GM21786 (cell line): Measurements from ENCODE around the gene EHF.
A peak's percentile ranks its signal among the peaks of the same experiment; 100 is the strongest.

ENCODE experiments used
- ATAC-seq: cut with Tn5 transposase; IDR thresholded peaks from one replicate; pipeline ENCODE4 v1.9.1; 2021; ENCODE audit not compliant: unreplicated experiment

Gene EHF

DNA sequence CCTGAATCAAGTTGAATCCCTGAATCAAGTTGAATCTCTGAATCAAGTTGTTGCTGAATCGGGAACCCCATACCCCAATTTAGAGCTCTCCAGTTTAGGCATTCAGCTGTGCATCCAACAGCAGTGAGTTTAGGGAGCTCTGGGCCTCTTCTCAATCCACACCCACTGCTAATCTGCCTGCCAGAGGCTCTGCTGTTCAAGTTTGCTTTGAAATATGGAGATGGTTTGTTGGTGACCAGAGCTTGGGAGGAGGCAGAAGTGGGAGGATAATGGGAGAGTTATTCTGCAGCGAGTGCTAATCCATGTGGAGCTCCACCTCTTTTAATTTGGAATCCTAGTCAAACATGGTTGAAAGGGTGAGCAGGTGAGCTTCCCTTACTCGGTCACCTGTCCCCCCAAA lies 22.4 kb downstream of the EHF start:
- ATAC-seq, result no peak

DNA sequence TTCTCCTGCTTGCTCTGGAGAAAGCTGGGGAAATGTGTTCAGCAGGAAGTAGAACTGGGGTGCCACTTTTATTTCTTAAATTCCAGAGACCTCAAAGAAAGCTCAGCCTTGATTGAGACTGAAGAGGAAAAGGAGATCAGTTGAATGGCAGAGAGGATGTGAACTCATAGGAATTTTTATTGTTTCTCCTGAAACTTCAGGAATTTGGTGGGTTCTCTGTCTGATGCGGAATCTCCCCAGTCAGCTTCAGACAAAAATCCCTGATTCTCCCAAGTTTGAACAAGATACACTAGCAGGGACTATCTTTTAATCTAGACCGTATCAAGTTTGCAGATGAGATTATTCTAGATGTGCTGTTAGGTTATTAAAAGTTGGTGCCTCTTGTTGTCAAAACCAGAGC lies 23.0 kb downstream of the EHF start:
- no peak for ATAC-seq

GRCh38 chr11:34644669-34645406 lies 23.9 kb downstream of the EHF start:
- no peak for ATAC-seq

GRCh38 chr11:34646431-34646830 lies 25.5 kb downstream of the EHF start:
- ATAC-seq, result no peak

GRCh38 chr11:34647131-34647530 lies 26.2 kb downstream of the EHF start:
- no peak for ATAC-seq

GRCh38 chr11:34647532-34647931 lies 26.6 kb downstream of the EHF start:
- no peak for ATAC-seq

DNA sequence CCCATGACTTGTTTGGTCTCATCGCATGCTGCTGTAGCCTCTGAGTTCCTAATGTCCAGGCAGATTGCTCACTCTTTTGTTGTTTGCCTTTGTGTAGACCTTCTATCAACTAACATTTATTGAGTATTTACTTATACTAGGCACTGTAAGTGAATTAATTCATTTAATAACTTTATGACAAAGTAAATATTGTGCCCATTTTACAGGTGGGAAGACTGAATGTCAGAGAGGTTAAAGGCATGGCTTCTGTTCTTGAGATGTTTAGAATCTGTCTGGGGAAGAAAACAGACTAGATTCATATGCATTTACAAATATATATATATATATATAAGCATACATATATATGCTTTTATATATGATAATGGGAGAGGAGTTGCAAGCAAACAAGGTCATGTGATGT lies 27.1 kb downstream of the EHF start:
- ATAC-seq, result no peak

DNA sequence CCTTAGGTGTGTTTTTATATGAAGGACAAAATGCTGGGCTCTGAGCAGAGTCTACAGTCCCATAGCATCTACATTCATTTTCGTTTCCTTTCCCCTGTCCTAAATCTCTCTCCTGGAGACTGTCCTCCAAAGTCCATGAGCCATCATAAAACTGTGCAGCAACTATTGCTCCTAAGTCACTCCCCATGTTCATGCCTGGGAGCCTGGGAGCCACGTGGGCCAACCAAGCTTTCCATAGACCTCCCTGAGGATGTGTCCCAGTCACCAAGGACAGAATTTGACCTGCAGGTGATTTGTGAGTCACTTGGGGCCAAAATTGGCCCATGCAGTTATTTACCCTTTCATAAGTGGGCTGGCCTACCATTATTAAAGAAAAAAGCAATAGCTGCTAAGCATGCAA lies 28.7 kb downstream of the EHF start:
- no peak for ATAC-seq

GRCh38 chr11:34650528-34650927 lies 29.6 kb downstream of the EHF start:
- peak; percentile 95 for ATAC-seq

DNA sequence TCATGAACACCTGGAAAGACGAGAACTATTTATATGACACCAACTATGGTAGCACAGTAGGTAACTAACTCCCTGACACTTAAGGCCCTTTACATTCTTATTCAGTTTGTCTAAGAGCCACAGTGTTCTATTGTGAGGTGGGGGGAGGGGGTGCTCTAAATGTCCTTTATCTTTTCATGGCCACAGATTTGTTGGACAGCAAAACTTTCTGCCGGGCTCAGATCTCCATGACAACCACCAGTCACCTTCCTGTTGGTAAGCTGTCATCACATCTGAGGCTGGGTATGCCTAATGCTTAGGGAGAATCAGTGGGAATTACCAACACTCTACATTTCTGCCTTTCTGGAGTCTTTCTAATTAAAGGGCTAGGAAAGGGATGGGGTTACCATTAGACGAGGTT lies 30.7 kb downstream of the EHF start:
- ATAC-seq, result no peak

DNA sequence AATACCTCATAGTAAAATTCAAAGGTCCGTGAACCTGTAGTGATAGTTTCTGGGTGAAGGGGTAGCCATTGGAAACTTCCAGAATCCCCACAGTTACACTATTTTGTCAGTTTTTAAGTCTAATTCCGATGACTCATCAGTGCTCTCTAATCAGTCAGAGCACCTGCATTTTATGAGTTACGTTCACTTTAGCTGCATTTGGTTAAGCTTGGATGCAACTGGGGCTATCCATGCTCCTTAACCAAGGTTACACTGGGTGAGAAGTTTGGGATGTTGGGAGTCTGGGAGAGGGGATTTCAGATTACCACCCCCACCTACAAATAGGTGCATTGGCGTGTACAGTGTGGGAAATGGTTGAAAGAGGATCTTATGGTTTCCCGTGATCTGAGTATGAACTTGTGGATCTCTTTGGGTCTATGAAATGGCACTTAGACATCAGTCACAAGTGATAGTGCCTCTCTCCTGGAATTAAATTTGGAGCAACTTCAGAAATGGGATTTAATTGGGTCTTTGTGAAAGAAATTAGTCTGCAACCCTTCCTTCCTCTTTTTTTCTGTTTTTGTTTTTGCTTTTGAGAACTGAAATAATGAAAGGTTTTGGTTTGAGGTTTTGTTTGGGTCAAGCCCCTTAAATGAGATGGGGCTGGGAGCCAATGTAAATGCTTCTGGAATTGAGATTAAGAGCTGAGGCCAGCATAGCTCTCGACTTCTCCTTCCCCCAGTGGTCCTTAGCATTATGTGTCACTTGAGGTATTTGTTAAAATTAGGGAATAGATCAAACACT lies 31.5 kb downstream of the EHF start:
- ATAC-seq, result no peak

- ATAC-seq, result no peak
These were observed 32.1 kb downstream of the EHF start for GRCh38 chr11:34653031-34653430.

GRCh38 chr11:34653851-34654482 lies 33.1 kb downstream of the EHF start:
- no peak for ATAC-seq

DNA sequence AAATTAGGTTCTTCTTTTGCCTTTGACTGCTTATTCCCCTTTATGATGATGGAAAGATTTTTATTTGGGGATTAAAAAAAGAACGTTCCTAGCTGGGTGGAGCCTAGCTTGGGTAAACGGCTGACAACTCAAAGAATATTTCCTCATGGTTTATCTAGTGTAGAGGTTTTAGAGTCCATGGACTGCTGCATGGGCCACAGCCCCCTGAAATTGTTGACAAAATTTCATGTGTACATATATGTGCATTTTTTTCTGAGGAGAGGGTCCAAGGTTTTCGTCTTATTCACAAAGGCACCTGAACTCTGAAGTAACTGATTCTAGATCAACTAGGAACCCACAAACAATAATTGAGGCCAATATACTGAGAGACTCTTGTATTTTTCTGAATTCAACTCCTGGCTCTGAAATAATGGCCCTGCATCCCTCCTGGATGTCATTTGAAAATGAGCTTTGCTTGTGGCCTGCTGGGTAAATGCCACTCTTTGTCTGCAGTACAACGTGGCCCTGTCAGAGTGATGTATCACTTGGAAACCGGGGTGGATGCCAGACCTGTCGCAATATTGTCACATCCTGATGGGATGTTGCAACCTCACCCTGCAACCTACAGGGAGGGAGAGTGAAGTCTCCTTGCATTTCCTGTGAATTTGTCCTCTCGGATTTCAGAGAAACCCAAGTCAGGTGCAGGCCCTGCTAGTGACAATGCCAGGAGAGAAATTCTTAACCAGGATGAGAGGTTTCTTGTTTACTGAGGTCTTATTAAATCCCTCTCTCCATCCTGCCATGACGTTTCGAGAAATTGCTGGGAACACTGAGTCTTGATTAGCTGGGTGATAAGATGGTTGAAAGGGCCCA lies 33.8 kb downstream of the EHF start:
- no peak for ATAC-seq

- no peak for ATAC-seq
These were observed 34.6 kb downstream of the EHF start for GRCh38 chr11:34655335-34656008.

DNA sequence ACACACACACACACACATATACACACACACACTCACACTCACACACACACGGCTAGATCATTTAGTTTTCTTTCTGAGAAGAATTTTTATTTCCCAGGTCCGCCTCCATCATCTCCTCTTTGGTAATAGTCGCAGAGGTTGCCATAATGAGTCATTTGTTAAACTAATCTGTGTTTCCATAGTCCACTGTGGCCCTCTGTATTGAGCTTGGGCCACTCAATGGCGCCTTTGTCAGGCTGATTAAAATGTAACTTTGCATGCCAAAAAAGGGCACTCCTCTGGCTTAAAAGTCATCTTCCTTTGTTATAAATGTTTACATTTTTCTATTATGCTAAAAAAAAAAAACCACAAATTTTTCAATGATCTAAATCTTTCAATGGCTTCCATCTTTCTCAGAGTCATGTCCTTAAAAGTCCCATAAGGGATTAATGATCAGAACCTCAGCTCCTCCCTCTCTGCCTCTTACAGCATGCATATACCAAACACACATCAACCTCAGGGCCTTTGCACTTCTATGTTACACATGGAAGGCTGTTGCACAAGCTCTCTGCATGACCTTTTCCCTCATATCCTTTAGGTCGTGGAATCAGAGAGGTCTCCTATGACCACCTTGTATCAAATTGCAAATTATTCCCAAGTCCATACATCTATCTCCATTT lies 35.3 kb downstream of the EHF start:
- ATAC-seq, result no peak

- no peak for ATAC-seq
These were observed 37.5 kb downstream of the EHF start for GRCh38 chr11:34658071-34659015.

DNA sequence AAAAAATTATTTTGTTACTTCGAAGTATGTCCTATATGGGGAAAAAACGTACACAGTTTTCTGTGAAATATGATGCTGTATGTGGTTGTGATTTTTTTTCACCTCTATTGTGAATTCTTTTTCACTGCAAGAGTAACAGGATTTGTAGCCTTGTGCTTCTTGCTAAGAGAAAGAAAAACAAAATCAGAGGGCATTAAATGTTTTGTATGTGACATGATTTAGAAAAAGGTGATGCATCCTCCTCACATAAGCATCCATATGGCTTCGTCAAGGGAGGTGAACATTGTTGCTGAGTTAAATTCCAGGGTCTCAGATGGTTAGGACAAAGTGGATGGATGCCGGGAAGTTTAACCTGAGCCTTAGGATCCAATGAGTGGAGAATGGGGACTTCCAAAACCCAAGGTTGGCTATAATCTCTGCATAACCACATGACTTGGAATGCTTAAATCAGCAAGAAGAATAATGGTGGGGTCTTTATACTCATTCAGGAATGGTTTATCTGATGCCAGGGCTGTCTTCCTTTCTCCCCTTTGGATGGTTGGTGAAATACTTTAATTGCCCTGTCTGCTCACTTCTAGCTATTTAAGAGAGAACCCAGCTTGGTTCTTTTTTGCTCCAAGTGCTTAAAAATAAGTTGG lies 38.3 kb downstream of the EHF start:
- no peak for ATAC-seq
